ENCODE results near the gene TMEM234.
"Not testable (repeated sequence)": the region's sequence is repeated elsewhere in the genome, so short reads cannot be mapped to it uniquely, and the experiment has no call there.

Gene TMEM234

DNA sequence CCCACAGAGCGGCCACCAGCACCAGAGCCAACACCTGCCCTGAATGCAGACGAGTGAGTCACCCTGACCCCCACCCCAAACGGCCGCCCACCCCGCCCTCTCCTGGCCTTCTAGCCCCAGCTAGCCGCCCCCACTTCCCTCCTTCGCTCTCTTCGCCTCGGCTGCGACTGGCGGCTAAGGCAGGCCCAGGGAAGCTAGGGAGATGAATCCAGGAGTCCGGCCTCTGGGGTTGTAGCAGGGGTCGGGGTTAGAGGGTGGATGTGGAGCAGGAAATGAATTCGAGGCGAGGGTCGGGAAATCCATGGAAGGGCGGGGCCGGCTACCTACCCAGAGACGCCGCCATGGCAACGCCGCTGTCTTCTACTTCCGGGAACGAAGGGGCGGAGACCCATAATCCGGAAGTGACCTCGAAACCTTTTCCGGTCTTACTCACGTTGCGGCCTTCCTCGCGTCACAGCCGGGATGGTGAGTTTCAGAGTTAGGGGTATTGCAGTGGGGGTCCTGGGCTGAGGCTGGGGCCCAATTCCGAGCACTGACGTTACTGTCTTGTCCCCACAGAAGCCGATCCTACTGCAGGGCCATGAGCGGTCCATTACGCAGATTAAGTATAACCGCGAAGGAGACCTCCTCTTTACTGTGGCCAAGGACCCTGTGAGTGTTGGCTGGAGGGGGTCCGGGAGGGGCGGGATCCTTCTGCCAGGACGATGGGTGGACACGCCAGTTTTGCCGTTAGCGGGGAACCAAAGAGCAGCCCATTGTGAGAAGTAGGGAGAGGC lies at the start of gene TMEM234, which contains the start of gene EIF3I:
Gene TMEM234, minus strand, starts transcription at position 374 of the 776 bp plus-strand sequence. Its CDS starts 31 bp downstream, at position 343.
Gene EIF3I, plus strand, starts transcription at position 428 of the 776 bp plus-strand sequence. Its CDS starts 35 bp downstream, at position 463.
- DNase-seq = peak; percentile 95

DNA sequence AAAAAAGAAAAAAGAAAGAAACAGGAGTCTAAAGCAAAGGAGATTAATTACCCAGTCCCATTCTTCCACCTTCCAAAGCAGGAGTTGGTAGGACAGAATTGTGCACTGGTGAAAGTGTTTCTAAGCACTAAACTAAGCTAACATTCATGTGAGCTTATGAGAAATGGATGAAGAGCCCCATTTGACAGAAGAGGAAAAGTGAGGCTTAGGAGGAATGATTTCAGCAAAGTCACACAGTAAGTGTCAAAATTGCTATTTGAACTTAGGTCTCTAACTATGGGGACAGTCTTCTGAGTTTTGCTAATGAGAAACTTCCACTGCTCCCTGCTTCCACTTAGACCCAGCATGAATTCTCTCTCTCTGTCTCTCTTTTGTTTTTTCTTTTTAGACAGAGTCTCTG lies 47.6 kb upstream of the TMEM234 start:
- DNase-seq = no peak

- no peak for DNase-seq
These were observed 44.9 kb upstream of the TMEM234 start for GRCh38 chr1:32266921-32267591.

- DNase-seq = no peak
These were observed 43.7 kb upstream of the TMEM234 start for GRCh38 chr1:32265846-32266245.

- no peak for DNase-seq
These were observed 41.6 kb upstream of the TMEM234 start for GRCh38 chr1:32263744-32264143.

- not testable (repeated sequence) for DNase-seq
These were observed 41.1 kb upstream of the TMEM234 start for GRCh38 chr1:32263236-32263593.

DNA sequence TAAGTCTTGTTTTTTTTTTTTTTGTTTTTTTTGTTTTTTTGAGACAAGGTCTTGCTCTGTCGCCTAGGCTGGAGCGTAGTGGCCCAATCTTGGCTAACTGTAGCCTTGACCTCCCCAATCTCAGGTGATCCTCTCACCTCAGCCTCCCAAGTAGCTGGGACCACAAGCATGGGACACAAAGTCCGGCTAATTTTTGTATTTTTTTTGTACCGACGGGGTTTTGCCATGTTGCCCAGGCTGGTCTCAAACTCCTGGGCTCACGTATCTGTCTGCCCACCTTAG lies 35.0 kb upstream of the TMEM234 start:
- DNase-seq = no peak

GRCh38 chr1:32256473-32257226 lies 34.5 kb upstream of the TMEM234 start:
- DNase-seq = no peak

DNA sequence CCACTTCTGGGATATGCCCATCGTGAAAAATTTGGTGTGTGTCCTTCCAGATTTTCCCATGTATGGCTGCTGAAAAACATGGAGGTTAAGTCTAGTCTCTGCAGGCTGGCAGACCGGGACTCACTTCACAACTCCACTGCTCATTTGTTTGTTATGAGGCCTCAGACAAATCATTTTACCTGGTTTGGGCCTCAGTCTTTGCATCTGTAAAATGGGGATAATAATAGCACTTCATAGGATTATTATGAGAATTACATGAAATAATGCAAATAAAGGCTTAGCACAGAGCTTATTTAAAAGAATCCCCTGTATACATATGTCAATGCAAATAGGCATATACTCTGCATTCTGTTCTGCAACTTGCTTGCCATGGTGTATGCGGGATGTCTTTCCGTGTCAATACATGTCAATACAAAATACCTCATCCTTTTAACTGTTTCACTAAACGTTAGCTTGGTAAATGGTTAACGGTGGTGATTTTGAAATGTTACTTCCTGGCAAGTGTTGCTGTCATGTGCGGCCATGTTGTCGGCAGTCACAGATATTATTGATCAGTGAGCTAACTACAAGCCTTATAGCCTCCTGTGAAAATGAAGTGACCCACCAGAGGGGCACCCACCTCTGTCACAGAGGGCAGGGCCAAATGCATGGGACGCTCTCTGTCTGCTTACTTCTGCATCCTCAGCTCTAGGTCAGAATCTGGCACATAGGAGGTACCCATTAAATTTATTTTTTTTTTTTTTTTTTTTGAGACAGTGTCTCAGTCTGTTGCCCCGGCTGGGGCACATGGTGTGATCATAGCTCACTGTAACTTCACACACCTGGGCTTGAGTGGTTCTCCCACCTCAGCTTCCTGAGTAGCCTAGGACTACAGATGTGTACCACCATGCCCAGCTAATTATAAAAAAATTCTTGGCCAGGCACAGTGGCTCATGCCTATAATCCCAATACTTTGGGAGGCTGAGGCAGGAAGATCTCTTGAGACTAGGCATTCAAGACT lies 33.2 kb upstream of the TMEM234 start:
- no peak for DNase-seq

GRCh38 chr1:32250893-32251716 lies 29.0 kb upstream of the TMEM234 start, which contains the start of gene LCK:
Gene LCK, plus strand, starts transcription at chr1:32251265. Its CDS starts 23,065 bp downstream, at chr1:32274330.
- DNase-seq = no peak

- DNase-seq = no peak
These were observed 27.8 kb upstream of the TMEM234 start for GRCh38 chr1:32249831-32250525.

- DNase-seq = peak; percentile 80
These were observed 26.1 kb upstream of the TMEM234 start for GRCh38 chr1:32247983-32248889.

DNA sequence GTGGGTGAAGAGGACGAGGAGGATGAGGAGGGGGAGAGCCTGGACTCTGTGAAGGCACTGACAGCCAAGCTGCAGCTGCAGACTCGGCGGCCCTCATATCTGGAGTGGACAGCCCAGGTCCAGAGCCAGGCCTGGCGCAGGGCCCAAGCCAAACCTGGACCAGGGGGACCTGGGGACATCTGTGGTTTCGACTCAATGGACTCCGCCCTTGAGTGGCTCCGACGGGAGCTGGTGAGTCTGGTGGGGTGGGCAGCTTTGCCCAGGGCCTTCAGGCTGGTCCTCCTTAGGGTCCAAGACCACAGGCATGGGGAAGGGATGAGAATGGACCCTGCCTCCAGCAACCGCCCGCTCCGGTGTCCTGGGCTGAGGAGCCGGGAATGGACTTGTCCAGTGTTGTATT lies 25.3 kb upstream of the TMEM234 start:
- no peak for DNase-seq

DNA sequence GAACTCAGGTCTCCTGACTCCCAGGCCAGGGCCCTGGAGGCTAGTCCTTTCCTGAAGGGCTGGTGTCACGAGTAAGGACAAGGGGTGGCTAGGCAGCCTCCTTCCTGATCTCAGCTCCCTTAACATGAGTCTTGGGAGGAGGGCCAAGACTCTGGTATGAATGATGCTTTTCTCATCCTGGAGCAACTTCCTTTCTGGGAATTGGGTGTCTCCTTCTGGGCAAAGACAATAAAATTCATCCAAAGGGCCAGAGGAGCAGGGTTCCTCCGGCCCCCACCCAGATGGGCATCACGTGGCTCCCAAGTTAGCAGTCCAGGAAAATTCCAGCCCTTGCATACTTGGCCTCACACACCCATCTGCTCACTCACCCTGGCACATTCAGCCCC lies 24.7 kb upstream of the TMEM234 start, which contains the start of gene FAM167B:
Gene FAM167B, plus strand, starts transcription at position 335 of the 386 bp plus-strand sequence. CDS start 200 bp downstream, outside the sequence.
- DNase-seq = peak; percentile 46

- DNase-seq = peak; percentile 66
These were observed 20.2 kb upstream of the TMEM234 start for GRCh38 chr1:32242341-32242851.

GRCh38 chr1:32241001-32241763 lies 19.0 kb upstream of the TMEM234 start:
- DNase-seq = peak; percentile 82

DNA sequence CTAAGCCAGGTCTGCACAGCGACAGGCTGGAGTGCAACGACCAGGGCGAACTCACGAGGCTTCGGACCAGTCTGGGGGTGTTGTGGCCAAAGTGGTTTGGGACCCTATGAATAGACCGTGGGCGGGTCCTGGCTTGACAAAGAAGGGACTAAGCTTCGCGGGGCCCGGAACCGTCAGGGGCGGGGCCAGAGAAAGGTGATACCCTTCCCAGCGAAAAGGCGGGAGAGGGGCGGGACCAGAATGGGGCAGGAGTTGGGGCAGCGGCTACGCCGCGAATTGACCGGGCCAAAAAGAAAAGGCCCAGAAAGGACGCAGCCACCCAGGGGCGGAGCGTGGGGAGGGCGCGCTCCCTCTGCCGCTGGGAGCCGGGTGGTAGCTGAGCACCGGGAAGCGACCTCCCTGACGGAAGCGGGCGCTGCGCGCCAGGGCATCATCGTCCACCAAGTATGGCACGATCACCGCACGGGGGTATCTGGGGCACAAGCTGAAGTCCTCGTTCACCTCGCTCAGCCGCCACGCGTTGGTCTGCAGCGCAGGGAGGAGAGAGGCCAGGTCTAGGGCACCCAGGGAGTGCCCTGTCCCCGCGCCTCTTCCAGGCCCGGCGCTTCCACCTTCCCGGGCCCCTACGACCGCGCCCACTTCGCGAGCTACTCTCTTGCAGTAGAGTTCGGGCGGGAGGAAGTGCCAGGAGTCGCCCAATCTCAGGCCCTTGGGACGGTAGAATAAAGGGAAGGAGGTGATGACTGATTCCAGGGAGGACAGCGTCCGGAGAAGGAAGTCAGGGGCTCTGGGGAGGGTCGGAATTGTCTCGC lies 18.2 kb upstream of the TMEM234 start:
- peak; percentile 77 for DNase-seq

- DNase-seq = peak; percentile 40
These were observed 17.6 kb upstream of the TMEM234 start for GRCh38 chr1:32239790-32240139.

All from right hindlimb (tissue), 1 donor.